CD4-positive, alpha-beta T cell treated with Interleukin-17A for 1 hour (primary cell): ENCODE measurements around the gene MYO1F.
A peak's percentile ranks its signal among the peaks of the same experiment; 100 is the strongest.
"Not testable (repeated sequence)": the region's sequence is repeated elsewhere in the genome, so short reads cannot be mapped to it uniquely, and the experiment has no call there.

Source experiments
- DNase-seq: peaks from one replicate; pipeline ENCODE4 v3.0.0-alpha.2; 2020

Gene MYO1F

DNA sequence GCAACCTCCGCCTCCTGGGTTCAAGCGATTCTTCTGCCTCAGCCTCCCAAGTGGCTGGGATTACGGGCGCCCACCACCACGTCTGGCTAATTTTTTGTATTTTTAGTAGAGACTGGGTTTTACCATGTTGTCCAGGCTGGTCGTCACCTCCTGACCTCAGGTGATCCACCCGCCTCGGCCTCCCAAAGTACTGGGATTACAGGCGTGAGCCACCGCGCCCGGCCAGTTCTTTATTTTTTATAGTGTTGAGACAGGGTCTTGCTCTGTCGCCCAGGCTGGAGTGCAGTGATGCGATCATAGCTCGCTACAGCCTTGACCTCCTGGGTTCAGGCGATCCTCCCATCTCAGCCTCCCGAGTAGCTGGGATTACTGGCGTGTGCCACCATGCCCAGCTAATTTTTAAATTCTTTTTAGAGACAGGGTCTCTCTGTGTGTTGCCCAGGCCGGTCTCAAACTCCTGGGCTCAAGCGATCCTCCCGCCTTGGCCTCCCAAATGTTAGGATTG is 62.7 kb downstream of the MYO1F start:
- DNase-seq = not testable (repeated sequence)

DNA sequence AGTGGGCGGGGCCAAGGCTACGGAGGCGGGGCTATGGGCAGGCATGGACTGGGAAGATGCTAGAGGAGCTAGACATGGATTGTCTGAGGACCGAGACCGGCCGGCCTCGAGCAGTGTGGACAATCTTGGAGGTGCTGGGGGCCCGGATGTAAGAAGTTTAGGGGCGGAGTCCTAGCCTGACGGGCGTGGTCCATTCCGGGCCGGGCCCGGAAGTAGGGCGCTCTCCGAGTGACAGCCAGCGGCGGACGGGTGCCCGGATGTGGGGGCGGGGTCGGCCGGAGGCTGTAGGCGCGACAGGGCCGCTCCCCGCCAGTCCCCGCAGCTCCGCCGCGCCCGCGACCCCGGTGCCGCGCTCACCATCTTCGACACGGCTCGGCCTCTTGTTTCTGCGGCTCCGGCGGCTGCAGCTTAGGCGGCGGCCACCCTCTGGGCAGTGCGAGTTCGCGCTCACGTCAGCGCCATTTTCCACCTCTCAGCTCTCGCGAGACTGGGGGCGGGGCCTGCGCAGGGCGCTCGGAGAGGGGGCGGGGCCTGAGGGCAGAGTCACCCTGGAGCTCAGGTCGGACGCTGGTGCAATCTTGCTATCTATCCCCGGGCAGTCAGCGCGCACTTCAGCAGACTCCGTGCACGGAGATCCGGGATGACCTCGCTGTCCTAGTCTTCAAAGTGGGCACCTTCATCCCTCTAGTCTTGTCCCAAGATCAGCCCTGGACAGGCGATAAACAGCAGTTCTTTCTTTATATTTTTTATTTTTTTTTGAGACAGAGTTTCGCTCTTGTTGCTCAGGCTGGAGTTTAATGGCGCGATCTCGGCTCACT is 63.3 kb downstream of the MYO1F start, which contains the start of gene ZNF414:
ZNF414 (minus strand) TSS at position 481 of the 818 bp plus-strand sequence; CDS start at position 360, 121 bp downstream.
- peak; percentile 96 for DNase-seq

DNA sequence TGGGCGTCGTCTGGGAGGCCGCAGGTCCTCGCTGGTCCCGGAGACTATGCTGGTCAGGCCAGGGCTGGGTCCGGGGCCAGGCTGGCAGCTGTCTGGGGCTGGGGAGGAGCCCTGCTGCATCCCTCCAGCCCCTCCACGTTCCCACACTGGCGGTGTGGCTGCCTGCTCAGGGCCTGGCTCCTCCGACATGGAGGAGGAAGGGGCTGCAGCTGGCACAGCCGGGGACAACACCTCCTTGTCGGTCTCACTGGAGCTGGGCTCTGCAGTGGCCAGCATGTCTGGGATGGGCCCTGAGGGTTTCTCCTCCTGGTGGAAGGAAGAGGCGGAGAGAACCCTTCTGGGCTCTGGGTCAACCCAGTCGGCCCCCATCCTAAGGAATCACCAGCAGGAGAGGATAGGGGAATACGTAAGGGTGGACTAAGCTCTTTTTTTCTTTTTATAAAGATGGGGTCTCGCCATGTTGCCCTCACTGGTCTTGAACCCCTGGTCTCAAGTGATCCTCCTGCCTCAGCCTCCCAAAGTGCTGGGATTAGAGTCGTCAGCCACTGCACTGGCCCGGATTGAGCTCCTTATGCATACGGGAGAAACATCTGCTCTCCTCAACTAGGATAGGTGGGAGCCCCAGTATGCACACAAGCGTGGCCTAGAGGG is 64.1 kb downstream of the MYO1F start:
- no peak for DNase-seq

DNA sequence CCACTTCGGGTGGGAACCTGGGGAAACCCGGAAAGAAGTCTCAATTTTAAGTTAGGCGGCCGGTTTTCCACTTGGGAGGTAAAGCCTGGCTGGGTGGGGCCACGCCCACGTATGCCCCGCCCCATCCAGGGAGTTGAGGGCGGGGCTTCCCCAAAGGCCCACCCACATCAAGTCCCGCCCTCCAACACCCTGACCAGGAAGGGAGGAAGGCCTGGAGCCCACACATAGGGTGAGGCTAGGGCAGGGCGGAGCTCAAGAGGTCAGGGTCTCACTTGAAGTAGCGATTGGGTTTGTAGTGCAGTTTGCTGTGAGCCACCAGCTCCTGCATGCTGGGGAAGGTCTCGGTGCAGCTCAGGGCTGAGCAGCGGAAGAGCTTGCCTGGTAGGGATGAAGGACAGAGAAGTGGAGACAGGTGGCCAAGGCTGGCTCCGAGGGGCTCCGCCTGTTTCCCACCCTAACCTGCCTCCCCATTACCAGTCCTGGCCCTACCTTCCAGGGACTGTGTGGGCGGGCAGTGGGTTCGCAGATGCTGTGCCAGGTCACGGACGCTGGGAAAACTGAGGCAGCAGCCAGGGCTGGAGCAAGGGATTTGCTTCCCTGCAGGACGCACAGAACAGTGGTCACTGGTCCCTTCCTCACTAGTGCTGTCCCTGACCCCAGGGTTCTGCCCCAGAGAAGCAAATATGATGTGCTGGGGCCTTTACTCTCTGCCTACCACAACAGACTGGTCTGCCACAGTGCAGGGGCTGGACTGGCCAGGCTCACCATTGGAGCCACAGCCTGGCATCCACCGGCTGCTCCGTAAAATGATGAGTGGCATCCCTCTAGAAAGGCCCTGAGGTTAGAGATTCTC is 64.9 kb downstream of the MYO1F start:
- DNase-seq = no peak

DNA sequence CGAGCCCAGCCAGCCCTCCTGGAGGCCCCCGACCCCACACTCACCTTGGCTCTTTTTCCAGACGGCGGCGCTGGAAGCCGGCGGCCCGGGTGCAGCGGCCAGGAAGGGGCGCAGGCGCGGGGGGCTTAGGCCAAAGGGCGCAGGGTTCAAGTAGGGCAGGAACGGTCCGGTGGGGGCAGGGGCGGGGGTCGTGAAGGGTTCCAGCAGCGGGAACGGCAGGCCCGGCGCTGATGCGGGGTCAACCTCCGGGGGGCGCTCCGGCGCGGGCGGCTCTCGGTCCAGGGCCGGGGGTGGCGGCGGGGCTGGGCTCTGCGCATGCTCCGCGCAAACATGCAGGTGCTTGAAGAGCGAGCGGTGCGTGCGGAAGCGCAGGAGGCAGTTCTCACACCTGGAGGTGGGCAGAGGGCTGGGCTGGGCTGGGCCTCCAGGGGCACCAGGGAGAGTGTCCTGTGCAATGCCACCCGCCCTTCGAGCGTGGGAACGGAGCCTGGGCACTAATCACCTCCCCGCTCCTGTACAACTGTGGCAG is 65.6 kb downstream of the MYO1F start:
- DNase-seq = no peak

DNA sequence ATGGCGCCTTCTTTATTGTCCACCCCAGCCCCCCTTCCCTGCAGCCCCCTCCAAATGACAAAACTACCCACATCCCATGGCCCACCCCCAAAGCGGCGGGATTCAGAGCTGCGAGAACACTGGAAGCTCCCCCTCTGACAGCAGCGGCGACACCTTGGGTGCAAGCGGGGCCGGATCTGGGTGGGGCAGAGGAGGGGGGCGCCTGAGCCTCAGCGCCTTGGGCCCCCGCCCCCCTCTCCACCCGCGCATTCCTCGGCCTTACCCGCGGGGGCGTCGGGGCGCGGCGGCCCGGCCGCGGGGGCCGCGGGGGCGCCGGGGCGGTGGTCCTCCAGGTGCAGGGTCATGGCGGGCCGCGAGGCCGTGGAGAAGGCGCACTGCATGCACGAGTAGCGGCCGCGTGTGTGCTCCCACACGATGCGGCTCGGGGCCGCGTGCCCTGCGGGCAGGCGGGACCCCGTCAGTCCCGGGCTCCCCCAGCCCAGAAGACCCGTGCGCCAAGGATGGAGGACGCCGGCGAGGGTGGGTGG is 66.6 kb downstream of the MYO1F start:
- DNase-seq = no peak

DNA sequence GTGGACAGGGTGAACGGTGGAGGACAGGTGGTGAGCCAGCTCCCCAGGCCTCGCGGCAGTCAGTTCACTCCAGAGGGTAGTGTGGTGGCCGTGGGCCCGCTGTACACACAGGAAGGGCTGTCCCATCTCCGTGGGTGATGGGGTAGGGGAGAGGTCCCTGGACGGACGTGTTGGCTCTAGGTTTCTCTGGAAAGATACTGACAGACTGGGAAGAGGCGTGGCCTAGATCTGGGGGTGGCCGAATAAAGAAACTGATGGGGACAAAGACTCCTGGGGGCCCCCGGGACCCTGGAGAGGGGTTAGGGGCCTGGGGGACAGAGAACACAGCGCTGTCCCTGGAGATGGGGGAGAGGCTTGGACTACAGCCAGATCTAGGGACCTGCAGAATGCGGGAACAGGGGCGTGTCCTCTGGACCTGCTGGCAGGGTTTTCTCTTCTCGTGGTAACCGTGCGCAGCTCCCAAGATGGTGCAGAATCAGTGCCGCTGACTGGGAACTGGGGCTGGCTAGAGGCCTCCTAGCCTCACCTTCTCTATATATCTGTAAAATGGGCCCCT is 70.8 kb downstream of the MYO1F start:
- no peak for DNase-seq

DNA sequence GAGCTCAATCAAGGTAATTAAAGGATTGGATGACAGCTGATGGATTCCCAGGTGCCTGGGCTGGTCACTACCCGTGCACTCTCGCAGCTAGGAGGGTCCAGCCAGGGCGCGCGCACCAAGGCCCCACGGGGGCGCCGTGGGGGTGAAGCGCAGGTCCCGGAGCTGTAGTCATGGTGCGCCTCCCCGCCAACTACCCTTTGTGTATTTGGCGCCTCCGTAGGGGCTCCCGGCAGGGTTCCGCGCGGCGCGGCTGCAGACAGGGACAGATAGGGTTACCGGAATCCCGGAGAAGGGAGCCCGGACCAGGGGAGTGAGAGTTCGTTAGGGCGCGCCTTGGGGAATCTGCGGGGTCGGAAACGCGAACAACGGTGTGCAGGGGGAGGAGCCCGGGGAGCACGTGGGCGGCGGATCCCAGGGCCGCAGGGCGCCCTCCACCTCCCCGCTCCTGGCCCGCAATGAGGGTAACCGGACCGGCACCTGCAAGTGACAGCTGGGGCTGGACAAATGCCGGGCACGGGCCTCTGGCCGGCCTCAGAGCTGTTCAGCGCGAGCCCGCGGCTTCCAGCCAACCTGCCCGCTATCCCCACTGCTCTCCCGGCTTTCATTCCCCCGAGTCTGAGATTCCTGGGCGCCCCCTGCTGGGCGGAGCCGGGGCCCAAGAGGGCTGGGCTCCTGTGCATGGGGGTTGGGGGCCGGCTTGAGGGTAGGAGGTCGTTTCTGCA is 71.4 kb downstream of the MYO1F start:
- DNase-seq = peak; percentile 65

DNA sequence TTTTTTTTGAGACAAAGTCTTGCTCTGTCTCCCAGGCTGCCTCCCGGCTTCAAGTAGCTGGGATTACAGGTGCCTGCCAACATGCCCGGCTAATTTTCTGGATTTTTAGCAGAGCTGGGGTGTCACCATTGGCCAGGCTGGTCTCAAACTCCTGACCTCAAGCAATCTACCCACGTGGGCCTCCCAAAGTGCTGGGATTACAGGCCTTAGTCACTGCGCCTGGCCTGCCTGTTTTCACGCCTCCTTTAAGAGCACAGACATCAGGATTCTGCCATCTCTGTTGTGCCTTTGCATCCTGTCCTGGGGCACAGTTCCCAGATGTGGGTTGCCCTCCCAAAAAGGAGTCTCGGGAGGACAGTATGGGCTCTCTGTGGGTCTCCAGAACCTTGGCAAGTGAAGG is 72.3 kb downstream of the MYO1F start:
- DNase-seq = no peak

DNA sequence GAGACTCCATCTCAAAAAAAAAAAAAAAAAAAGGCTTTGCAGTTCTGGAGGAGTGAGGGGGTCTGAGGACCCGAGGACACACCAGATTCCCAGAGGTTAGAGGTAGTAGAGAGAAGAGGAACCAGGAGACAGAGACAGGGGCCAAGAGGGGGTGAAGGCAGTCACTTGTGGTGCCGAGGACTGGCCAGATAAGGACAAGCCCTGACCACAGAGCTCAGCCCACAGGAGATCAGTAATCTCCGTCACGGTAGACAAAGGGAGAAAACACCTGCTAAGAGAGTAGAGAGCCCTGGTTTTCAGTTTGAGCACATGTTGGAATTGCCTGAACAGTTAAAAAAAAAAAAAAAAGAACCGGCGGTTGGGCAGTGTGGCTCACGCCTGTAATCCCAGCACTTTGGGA is 73.1 kb downstream of the MYO1F start:
- DNase-seq = no peak

DNA sequence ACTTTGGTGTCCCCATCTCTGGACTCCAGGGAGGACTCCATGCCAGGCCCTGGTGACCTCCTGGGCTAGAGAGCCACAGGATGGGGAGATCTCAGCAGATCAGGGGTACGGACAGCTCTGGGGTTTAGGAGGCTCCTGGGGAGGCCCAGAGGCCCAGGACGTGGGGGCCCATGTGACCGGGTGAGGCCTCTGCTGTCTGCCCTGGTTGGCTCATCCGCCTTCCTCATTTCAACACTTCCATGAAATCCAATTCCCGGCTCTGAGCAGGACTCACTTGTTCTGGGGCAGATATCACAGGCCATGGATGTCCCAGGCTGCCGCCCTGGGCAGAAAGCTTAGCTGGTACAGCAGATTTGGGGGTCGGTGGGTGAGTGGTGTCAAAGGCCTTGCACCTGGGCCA is 73.7 kb downstream of the MYO1F start:
- no peak for DNase-seq

DNA sequence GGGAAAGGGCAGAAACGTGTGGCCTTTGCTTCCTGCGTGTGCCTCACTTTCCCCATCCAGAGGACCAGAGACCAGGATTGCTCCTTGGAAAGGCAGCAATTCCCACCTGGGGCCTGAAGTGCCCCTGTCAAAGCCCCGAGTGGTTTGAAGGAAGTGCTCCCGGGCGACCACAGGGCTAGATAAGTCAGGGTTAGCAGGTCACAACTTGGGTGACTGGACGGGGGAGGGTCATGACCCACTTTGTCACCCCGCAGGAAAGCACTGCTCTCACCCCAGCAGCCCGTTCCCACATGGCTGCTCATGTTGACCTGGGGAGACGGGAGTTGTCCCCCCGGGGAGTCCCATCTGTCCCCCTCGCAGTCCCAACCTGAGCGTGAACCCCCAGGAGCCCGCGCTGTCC is 75.3 kb downstream of the MYO1F start:
- no peak for DNase-seq

DNA sequence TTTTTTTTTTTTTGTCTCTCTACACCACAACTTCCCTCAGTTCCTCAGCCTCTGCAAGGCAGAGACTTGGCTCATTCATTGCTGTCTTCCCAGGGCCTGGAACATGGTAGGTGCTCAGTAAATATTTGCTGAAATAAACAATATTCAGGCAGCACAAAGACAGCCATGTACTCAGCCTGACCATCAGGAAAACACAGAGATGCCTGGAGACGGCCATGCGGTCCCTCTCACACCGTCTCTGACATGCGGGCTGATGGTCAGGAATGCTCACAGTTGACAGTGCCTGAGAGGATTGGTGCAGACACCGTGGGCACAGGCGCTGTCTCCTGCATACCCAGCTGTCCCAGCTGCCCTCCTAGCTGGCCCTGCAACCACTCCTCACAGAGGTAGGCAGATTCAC is 75.7 kb downstream of the MYO1F start:
- no peak for DNase-seq

DNA sequence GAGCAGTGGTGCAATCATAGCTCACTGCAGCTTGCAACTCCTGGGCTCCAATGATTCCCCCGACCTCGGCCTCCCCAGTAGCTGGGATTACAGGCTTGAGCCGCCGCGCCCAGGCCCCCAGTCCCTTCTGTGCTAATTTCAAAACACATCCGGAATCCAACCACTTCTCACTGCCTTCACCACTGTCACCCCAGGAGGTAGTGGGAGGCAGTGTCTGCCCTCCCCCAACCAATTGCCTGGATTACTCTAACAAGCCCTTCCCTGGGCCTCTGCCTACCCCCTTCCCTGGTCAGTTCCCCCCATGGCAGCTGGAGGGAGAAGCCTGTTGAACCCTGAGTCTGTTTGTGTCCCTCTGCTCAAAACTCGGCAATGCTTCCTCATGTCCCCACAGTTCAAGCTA is 77.1 kb downstream of the MYO1F start:
- DNase-seq = no peak

DNA sequence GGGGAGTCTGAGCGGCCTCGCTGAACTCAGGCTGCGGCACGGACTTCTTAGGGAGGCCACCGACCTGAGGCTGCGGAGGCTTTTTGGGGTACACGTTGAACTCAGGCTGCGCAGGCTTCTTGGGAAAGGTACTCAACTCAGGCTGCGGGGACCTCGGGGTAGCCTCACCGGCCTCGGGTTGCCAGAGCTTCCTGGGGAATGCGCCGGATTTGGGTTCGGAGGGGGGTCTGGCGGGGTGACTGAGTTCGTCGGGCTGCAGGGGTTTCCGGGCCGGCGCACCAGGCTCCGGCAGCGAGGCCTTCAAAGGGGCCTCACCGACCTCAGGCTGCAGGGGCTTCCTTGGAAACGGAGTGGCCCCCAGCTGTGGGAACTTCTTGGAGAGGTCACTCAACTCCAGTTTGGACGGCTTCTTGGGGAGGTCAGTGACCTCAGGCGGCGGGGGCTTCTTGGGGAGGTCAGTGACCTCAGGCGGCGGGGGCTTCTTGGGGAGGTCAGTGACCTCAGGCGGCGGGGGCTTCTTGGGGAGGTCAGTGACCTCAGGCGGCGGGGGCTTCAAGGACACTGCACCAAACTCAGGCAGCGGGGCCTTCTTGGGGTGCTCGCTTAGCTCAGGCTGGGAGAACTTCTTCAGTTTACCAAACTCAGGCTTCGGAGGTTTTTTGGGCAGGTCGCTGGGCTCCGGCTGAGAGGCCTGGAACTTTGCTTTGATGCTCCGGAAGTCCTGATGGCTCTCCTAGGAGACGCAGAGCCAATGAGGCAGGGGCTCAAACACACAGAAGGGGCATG is 78.0 kb downstream of the MYO1F start:
- no peak for DNase-seq

DNA sequence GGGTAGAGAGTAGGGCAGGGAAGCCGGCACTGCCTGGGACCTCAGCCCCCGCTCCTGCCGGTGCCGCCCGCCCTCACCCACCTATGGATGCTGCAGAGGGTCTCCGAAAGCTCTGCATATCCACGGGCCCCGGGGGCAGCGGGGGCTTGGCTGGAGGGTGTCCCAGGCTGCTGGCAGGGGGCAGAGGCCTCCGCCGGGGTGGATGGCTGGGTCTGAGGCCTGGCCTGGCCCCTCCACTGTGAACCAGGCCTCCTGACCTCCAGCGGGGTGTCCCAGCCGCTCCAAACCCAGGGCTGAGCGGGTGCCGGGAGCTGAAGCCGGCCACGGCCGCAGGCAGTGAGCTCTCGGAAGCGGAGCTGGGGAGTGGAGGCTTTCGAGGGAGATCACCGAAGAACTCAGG is 78.9 kb downstream of the MYO1F start:
- DNase-seq = no peak

DNA sequence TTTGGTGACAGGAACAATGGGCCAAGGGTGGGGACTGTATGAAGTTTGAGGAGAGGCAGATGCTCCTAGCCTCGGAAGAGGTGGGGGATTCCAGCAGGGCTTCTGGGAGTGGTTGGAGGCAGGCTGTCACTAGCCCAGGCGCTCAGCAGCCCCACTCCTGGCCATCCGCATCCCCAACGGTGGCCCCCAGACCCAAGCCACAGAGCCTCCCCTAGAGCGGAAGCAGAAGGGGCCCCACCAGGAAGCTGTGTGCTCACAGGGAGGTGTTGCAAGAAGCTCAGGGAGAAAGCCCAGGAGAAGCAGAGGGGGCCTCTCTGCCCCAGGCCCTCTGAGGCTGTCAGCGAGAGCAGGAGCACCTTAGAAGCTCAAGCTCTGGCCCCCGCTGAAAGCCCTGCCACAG is 83.1 kb downstream of the MYO1F start:
- peak; percentile 20 for DNase-seq

DNA sequence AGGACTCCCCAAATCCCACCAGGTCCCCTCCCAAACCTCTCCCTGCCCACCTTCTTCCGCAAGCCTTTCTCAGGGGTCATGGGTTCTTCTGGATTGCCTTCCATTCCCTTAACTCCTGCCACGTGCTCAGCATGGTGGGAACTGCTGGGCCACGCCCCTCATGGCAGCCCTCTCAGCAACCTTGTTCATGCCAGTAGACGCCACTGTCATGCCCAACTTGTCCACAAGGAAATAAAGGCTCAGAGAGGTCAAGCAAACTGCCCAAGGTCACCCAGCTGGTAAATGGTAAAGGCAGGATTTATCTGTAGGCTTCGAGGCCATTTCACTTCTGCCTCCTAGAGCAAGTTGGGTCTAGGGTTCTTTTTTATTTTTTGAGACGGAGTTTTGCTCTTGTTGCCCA is 85.7 kb downstream of the MYO1F start:
- DNase-seq = no peak

DNA sequence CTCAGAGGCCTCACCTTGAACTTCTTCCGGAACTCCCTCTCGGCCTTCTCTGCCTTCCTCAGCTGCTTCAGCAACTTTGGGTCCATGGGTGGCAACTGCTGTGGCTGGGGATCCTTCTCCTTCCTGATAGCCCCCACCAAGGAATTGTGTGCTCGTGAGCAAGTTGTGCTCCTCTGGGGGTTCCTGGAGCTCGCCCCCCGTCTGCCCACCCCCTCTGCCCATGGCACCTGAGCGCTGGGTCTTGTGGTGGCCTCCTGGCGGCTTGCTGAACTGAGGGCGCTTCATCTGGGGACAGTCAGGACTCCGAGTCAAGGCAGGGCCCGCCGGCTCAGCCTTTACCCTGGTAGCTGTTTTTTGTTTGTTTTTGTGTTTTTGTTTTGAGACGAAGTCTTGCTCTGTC is 86.4 kb downstream of the MYO1F start:
- no peak for DNase-seq

DNA sequence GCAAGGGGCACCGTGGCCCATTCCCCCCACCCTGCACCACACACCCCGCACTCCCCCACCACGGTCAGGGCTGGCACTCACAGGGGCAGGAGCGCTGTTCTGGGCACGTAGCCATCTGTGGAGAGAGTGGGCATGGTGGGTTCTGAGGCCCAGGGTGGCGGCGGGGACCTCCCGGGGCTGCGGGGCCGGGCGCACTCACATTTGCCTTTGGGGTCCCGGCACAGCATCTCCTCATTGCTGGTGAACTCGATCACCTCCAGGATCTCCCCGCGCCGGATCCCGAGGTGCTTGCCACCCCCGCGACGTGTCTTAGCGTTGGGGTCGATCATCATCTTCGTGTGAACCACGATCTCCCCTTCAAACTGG is 86.9 kb downstream of the MYO1F start:
- DNase-seq = no peak
